ENCODE data around the gene GMPPB.

DNA sequence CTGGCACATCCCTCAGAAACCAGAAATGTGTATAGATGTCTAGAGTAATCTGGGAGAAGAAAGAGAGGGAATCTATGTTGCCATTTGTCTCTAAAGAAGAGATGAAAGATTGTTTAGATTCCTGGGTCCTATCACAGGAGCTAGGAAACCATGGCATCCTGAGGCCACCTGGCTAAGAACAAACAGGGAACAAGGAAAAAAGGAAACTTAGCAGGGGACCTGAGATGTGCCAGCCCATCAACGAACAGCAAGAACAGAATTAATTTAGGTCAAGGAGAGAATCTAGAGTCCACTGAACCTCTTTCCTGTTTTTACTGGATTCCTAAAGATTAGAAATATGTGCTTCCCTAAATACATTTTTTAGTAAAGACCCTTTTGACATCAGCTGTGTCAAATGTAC, 32.3 kb upstream of the GMPPB start:
- TF ChIP-seq, protein P1, sequence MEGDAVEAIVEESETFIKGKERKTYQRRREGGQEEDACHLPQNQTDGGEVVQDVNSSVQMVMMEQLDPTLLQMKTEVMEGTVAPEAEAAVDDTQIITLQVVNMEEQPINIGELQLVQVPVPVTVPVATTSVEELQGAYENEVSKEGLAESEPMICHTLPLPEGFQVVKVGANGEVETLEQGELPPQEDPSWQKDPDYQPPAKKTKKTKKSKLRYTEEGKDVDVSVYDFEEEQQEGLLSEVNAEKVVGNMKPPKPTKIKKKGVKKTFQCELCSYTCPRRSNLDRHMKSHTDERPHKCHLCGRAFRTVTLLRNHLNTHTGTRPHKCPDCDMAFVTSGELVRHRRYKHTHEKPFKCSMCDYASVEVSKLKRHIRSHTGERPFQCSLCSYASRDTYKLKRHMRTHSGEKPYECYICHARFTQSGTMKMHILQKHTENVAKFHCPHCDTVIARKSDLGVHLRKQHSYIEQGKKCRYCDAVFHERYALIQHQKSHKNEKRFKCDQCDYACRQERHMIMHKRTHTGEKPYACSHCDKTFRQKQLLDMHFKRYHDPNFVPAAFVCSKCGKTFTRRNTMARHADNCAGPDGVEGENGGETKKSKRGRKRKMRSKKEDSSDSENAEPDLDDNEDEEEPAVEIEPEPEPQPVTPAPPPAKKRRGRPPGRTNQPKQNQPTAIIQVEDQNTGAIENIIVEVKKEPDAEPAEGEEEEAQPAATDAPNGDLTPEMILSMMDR (IDR thresholded peaks at IDR 0.05; ENCODE audit: low read depth, low read length): no peak
- no peak for TF ChIP-seq EZH2phosphoT487 (IDR thresholded peaks at IDR 0.05; ENCODE audit: low read depth)

Measured in OCI-LY3 (cell line).